ENCODE measurements around the gene NR1H4. TPM values are rescaled to one million over a fixed set of nuclear protein-coding genes. Genes with fewer than 3 reads are reported as not detected.

NR1H4 gene
- total and polyA plus RNA-seq, 10 donors, result 0.18 to 1.1 (median 0.83) TPM; not detected in 3

DNA sequence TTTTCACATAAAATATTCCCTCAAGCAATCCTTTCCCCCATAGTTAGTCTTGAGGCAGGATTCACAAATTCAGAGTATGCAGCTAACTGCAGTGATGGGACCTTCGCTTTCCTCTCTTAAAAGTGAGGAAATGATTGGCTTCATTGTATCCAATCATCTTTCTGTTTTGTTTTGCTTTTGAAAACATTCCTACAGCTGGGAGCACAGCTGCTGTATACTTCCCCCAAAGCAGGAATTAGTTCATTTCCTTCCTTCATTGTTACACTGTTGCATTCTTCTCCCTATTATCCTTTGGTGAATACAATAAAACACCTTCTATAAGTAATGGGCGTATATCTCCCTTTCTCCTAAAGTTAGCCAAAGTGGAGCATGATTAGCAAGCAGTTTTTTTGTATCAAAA is 90.4 kb downstream of the NR1H4 start:
- no peak for DNase-seq
- H3K27ac ChIP-seq, result no peak overlapping the region
- 35 to 47% (median 40%) methylated on average over 2 of the region's 2 CpGs for WGBS, 5 donors
- no peak overlapping the region for H3K4me3 ChIP-seq
- H3K4me1 ChIP-seq, result peaks cover 0 to 8% (median 0%) of the 10 kb centered on the region in 6 donors
- no peak for TF ChIP-seq POLR2A (IDR thresholded peaks at IDR 0.05)
- TF ChIP-seq POLR2AphosphoS5 (IDR thresholded peaks at IDR 0.05), result no peak
- TF ChIP-seq, protein P1, sequence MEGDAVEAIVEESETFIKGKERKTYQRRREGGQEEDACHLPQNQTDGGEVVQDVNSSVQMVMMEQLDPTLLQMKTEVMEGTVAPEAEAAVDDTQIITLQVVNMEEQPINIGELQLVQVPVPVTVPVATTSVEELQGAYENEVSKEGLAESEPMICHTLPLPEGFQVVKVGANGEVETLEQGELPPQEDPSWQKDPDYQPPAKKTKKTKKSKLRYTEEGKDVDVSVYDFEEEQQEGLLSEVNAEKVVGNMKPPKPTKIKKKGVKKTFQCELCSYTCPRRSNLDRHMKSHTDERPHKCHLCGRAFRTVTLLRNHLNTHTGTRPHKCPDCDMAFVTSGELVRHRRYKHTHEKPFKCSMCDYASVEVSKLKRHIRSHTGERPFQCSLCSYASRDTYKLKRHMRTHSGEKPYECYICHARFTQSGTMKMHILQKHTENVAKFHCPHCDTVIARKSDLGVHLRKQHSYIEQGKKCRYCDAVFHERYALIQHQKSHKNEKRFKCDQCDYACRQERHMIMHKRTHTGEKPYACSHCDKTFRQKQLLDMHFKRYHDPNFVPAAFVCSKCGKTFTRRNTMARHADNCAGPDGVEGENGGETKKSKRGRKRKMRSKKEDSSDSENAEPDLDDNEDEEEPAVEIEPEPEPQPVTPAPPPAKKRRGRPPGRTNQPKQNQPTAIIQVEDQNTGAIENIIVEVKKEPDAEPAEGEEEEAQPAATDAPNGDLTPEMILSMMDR (IDR thresholded peaks at IDR 0.05 in 8 of 11, conservative IDR thresholded peaks at IDR 0.05 in 3 of 11), result no peak
- peaks cover 0 to 6% (median 0%) of the 10 kb centered on the region in 7 donors for H3K27me3 ChIP-seq (replicated peaks in 1 of 7)
- intact Hi-C loops (cut with DNase I; ENCODE audit: low total_unique reads), result no loop called here
- H3K36me3 ChIP-seq, result no peaks in the 10 kb centered on the region
- H3K9me3 ChIP-seq, result no peaks in the 10 kb centered on the region

DNA sequence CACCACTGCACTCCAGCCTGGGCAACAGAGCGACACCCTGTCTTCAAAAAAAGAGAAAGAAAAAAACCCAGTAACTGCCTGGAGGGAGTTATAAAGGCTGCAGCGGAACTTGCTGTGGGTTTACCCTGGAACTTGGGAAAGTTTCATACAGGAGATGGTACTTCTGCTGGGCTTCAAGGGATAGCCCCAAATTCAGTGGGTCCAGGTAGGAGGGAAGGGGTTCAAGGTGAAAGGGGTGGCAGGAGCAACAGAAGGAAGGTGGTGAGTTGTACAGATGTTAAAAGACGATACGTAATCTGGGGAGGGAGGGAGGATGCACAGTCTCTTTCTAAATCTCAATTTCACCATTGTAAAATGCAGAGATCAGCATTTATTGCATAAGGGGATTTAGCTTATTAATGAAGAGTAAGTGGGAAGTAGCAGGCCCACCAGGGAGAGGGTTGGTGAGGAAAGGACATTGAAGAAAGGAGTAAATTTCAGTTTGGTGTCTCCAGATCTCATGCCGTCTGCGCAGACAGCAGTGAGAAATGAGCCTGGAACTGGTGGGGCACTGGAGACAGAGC is 91.3 kb downstream of the NR1H4 start:
- no peak overlapping the region for H3K27ac ChIP-seq
- intact Hi-C loops (cut with DNase I; ENCODE audit: low total_unique reads), result no loop called here
- peaks cover 0 to 8% (median 0%) of the 10 kb centered on the region in 6 donors for H3K4me1 ChIP-seq
- TF ChIP-seq POLR2AphosphoS5 (IDR thresholded peaks at IDR 0.05) (no peak), POLR2A (IDR thresholded peaks at IDR 0.05) (no peak)
- TF ChIP-seq, protein P1 (IDR thresholded peaks at IDR 0.05 in 8 of 11, conservative IDR thresholded peaks at IDR 0.05 in 3 of 11), result no peak
- peaks cover 0 to 6% (median 0%) of the 10 kb centered on the region in 7 donors for H3K27me3 ChIP-seq (replicated peaks in 1 of 7)
- no peak overlapping the region for H3K4me3 ChIP-seq
- no peaks in the 10 kb centered on the region for H3K36me3 ChIP-seq
- DNase-seq, result no peak
- no peaks in the 10 kb centered on the region for H3K9me3 ChIP-seq
- 84 to 95% (median 92%) methylated on average over 6 of the region's 6 CpGs for WGBS, 5 donors

DNA sequence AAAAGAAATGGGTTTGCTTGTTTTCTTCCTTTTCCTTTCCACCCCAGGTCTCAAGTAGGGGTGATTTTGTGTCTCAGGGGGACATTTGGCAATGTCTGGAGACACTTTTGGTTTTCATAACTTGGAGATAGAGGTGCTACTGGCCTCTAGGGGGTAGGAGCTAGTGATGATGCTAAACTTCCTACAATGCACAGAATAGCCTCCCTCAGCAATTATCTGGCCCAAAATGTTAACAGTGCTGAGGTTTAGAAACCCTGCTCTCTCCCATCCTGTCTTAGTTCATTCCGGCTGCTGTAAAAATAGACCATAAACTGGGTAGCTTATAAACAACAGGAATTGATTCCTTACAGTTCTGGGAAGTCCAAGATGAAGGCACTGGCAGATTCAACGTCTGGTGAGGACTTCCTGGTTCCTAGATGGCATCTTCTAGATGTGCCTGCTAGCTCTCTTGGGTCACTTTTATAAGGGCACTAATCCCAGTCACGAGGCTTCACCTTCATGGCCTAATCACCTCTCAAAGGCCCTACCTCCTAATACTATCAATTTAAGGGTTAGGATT is 92.4 kb downstream of the NR1H4 start:
- Histone ChIP-seq H3K36me3 (no peaks in the 10 kb centered on the region), H3K27me3 (replicated peaks in 1 of 7) (peaks cover 0 to 6% (median 0%) of the 10 kb centered on the region in 7 donors), H3K4me3 (no peak overlapping the region), H3K4me1 (peaks cover 0 to 8% (median 0%) of the 10 kb centered on the region in 6 donors), H3K9me3 (no peaks in the 10 kb centered on the region), H3K27ac (no peak overlapping the region)
- DNase-seq, result no peak
- WGBS, 5 donors, result 66 to 78% (median 68%) methylated on average over 3 of the region's 3 CpGs
- TF ChIP-seq, protein P1 (IDR thresholded peaks at IDR 0.05 in 8 of 11, conservative IDR thresholded peaks at IDR 0.05 in 3 of 11), result no peak
- TF ChIP-seq POLR2AphosphoS5 (IDR thresholded peaks at IDR 0.05) (no peak), POLR2A (IDR thresholded peaks at IDR 0.05) (no peak)
- intact Hi-C loops (cut with DNase I; ENCODE audit: low total_unique reads), result no loop called here

DNA sequence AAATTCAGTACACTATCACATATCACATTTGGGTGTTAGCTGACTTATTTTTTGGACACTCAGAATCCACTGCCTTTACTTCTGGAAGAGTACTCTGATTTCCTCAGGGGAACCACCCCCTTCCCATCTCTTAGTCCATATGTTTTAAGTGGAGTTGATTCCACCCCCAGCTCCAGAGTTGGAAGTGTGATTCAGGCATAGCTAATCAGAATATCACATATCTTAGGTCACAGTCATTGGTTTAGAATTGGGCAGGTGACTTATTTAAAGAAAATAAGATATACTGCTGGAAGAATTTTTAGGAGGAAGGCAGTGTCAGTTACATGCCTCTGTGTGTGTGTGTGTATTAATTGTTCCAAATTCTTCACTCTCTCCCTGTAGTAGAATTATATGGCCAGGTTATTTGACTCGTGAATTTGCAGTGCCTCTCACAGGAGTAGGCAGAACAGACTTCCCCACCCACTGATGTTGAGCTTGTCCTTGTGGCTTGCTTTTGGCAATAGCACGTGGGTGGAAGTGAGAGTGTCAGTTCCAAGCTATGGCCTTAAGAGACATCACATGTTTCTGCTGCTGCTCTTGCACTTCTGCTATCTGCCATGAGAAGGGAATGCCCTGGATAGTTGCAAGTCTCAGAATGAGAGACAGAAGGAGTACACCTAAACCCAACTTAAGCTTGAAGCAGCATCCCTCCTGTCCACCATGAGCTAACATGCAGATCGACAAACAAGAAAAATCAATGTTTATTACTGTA is 93.4 kb downstream of the NR1H4 start:
- intact Hi-C loops (cut with DNase I; ENCODE audit: low total_unique reads), result no loop called here
- Histone ChIP-seq H3K27ac (peak overlapping the region in 1 of 8 donors; percentile 4), H3K9me3 (no peaks in the 10 kb centered on the region), H3K36me3 (no peaks in the 10 kb centered on the region), H3K27me3 (replicated peaks in 1 of 7) (peaks cover 0 to 6% (median 0%) of the 10 kb centered on the region in 7 donors), H3K4me1 (peaks cover 0 to 8% (median 0%) of the 10 kb centered on the region in 6 donors), H3K4me3 (no peak overlapping the region)
- 30 to 38% (median 30%) methylated on average over 3 of the region's 3 CpGs for WGBS, 5 donors
- DNase-seq, result no peak
- TF ChIP-seq POLR2AphosphoS5 (IDR thresholded peaks at IDR 0.05), result peak in 1 of 3 donors; percentile 7
- TF ChIP-seq, protein P1 (IDR thresholded peaks at IDR 0.05 in 8 of 11, conservative IDR thresholded peaks at IDR 0.05 in 3 of 11), result no peak
- no peak for TF ChIP-seq POLR2A (IDR thresholded peaks at IDR 0.05)

All from spleen (tissue), 11 donors.